Measurements from ENCODE around the gene SPACDR.
A peak's percentile ranks its signal among the peaks of the same experiment; 100 is the strongest.

SPACDR gene

DNA sequence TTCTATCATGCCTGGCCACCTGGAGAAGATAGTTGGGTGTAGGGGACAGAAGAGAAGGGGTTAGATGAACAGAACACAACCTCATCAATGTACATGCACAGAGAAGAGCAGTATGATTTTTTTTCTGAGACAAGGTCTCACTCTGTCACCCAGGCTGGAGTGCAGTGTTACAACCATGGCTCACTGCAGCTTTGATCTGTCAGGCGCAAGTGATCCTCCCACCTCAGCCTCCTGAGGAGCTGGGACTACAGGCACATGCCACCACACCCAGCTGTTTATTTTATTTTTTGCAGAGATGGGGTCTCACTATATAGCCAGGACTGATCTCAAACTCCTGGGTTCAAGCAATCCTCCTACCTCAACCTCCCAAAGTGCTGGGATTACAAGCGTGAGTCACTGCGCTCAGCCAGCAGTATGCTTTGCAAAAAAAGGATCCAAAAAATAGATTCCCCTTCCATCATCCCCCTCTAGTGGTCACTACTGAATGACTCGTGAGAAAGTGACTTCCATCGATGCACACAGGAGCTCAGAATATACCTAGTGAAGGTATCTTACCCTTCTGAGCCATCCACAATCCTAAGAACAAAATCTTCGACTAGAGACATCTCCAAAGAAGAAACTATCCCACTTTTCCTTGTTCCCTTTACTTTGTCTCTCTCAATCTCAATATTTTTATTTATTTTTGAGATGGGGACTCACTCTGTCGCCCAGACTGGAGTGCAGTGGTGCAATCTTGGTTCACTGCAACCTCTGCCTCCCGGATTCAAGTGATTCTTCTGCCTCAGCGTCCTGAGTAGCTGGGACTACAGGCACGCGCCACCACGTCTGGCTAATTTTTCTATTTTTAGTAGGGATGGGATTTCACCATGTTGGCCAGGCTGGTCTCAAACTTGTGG is 56.5 kb downstream of the SPACDR start:
- DNase-seq = peak; percentile 61 to 71

DNA sequence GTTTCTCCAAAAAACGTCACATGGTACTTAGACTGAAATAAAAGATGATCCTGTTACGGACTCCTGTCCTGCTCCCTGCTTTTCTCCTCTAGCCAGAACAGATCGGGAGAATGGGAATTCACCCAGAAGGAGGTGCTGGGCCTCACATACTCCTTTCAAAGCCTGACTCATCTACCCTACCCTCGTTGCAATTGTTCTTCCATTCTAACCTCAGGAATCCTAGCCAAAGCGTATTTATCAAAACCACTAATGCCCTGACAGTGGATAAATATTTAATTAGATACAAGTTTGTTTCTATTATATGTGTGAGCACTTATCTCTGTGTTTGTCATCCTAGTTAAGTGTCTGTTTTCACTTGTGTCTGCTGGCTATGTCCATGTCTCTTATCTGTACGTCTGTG is 57.3 kb downstream of the SPACDR start:
- no peak for DNase-seq
